Mucosa of descending colon (tissue), 3 donors: ENCODE measurements around the gene KIAA0930. TPM values are rescaled to one million over a fixed set of nuclear protein-coding genes. Genes with fewer than 3 reads are reported as not detected.

Source experiments
- ATAC-seq: fragments of 200-7000 bp; cut with Tn5 transposase; one replicate; pipeline ENCODE4 v1.9.1; 2020; ENCODE audit warnings: mild to moderate bottlenecking, moderate library complexity
- DNase-seq, 3 donors: peaks; one replicate each; pipeline ENCODE4 v3.0.0-alpha.2; 2020
- H3K36me3 ChIP-seq: fragments of 200-600 bp; one replicate; pipeline ENCODE4 v1.8.0; 2021; ENCODE audit warnings: low read depth, mild to moderate bottlenecking
- H3K4me1 ChIP-seq: fragments of 200-600 bp; one replicate; pipeline ENCODE4 v1.8.0; 2021; ENCODE audit warnings: low read depth, mild to moderate bottlenecking
- H3K4me3 ChIP-seq: fragments of 200-600 bp; one replicate; pipeline ENCODE4 v1.8.0; 2021; ENCODE audit warnings: mild to moderate bottlenecking
- H3K9me3 ChIP-seq: fragments of 200-600 bp; one replicate; pipeline ENCODE4 v1.8.0; 2021; ENCODE audit warnings: mild to moderate bottlenecking
- intact Hi-C, 2 donors: fragments of 100-400 bp; cut with DNase I in 1 of 2; cut with micrococcal nuclease in 1 of 2; formaldehyde crosslinking; loops; one replicate each; pipeline versions ENCODE4 v1.11.0 to v1.11.1; 2022; cut with DNase I, micrococcal nuclease
- total RNA-seq, 3 donors: library from RNA; stranded (reverse); fragmentation: NEBNext Ultra II Directional in 2 of 3; extraction: Animal tissue kit (Norgen Biotek cat#: 25700) in 2 of 3; gene quantifications; one replicate each; pipeline versions ENCODE4 v1.2.1 to v1.2.4, GENCODE V29; 2021 to 2023
- TF ChIP-seq, protein P1 (sequence below): fragments of 200-600 bp; IDR thresholded peaks from one replicate; pipeline ENCODE4 v1.8.0; 2022; ENCODE audit warnings: antibody characterized with exemption, mild to moderate bottlenecking
- donor health status: DM: no; HTN: no; CAD: no; lungs with moderate emphysema.
- donor health status: DM: no; HTN: no; CAD: no.
- donor health status: DM: no; HTN: yes; CAD: no.

KIAA0930 gene
- total RNA-seq, 3 donors from 2014 or later, result 32.7 to 62.4 (median 37.7) TPM

DNA sequence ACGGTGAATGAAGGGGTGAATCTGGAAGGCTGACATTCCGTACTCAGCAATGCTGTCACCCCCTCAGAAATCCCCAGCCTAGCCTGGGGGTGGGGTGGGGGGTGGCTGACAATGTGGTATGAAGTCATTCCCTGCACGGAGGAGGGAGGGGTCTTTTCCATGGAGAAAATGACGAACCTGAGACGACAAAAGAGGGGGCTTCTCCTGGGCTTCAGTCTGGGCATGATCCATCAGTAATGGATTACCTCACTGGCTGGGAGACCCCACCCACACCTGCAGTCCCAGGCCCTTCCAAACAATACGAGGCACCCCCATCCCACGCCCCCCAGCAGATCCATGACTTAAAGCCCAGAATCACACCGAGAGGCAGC, 1.0 kb downstream of the KIAA0930 start:
- intact Hi-C loops, result no loop called here
- TF ChIP-seq, protein P1, sequence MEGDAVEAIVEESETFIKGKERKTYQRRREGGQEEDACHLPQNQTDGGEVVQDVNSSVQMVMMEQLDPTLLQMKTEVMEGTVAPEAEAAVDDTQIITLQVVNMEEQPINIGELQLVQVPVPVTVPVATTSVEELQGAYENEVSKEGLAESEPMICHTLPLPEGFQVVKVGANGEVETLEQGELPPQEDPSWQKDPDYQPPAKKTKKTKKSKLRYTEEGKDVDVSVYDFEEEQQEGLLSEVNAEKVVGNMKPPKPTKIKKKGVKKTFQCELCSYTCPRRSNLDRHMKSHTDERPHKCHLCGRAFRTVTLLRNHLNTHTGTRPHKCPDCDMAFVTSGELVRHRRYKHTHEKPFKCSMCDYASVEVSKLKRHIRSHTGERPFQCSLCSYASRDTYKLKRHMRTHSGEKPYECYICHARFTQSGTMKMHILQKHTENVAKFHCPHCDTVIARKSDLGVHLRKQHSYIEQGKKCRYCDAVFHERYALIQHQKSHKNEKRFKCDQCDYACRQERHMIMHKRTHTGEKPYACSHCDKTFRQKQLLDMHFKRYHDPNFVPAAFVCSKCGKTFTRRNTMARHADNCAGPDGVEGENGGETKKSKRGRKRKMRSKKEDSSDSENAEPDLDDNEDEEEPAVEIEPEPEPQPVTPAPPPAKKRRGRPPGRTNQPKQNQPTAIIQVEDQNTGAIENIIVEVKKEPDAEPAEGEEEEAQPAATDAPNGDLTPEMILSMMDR, result no peak
- Histone ChIP-seq H3K4me1 (peaks cover 28% of the 10 kb centered on the region), H3K4me3 (no peak overlapping the region), H3K36me3 (no peaks in the 10 kb centered on the region), H3K9me3 (no peaks in the 10 kb centered on the region)
- ATAC-seq, result no peak
- DNase-seq, result no peak

DNA sequence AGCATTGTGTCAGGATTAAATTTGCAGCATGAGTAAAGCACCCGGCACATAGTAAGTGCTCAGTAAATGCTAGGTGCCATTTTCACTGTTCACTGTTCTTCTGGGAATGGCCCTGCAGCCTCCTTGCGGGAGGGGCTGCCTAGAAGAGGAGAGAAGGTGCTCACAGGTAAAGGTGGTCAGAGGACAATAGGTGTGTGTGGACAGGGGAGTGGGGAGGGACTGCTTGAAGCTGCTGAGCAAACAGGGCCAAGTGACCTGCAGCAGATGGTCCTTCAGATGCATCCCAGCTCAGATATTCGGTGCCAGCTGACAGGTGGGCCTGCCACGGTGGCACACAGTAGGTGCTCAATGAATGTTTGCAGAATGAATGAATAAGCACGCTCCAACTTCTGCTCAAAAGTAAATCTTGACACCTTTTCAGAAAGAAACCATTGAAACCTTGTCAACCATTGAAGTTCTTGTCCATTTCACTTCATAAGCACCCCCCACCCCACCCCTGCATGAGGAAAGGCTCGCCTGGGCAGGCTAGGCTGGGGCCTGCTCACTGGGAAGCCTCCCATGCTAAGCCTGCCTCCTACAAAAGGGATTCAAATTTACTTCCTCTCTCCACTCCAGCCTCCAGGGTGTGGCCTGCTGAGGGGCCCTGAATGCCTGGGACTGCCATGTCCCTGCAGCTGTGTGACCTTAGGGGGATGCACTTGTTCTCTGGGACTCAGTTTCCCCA, 1.6 kb downstream of the KIAA0930 start:
- DNase-seq (no peak), ATAC-seq (no peak)
- no peaks in the 10 kb centered on the region for H3K36me3 ChIP-seq
- intact Hi-C loops, result no loop called here
- TF ChIP-seq, protein P1, result no peak
- peaks cover 28% of the 10 kb centered on the region for H3K4me1 ChIP-seq
- no peak overlapping the region for H3K4me3 ChIP-seq
- no peaks in the 10 kb centered on the region for H3K9me3 ChIP-seq

DNA sequence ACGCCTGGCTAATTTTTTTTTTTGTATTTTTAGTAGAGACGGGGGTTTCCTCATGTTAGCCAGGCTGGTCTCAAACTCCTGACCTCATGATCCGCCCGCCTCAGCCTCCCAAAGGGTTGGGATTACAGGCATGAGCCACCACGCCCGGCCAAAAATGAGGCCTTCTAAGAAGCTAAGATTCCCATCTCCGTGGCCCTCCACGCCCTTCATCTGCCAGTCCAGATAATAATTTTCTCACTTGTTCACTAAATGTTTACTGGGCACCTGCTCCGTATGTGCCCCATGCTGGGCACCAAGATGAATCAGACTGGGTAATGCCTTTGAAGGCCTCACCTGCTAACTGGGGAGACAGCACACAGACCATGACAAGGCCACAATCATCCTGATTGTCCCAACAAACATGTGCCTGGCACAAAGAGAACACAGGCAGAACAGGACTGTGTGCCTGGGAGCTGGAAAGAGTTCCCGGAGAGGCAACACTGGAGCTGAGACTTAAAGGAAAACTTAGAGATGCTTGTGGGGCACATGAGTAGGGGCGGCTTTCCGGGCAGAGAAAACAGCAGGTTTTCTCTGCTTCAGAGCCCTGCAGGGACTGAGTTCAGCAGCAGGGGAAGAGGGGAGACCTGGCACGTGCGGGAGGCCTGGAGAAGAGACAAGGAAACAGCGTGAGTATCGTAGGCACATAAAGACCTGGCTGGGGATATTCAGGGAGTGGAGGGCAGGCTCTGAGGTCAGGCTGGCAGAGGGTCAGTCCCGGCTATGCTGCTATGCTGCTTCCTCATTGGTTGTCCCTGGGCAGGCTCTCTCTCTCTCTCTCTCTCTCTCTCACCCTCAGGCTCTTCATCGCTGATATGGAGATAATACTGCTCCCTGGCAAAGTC, 2.4 kb downstream of the KIAA0930 start:
- ATAC-seq, result no peak
- intact Hi-C loops, result no loop called here
- Histone ChIP-seq H3K36me3 (no peaks in the 10 kb centered on the region), H3K9me3 (no peaks in the 10 kb centered on the region), H3K4me1 (peaks cover 28% of the 10 kb centered on the region), H3K4me3 (no peak overlapping the region)
- TF ChIP-seq, protein P1, result no peak
- no peak for DNase-seq

DNA sequence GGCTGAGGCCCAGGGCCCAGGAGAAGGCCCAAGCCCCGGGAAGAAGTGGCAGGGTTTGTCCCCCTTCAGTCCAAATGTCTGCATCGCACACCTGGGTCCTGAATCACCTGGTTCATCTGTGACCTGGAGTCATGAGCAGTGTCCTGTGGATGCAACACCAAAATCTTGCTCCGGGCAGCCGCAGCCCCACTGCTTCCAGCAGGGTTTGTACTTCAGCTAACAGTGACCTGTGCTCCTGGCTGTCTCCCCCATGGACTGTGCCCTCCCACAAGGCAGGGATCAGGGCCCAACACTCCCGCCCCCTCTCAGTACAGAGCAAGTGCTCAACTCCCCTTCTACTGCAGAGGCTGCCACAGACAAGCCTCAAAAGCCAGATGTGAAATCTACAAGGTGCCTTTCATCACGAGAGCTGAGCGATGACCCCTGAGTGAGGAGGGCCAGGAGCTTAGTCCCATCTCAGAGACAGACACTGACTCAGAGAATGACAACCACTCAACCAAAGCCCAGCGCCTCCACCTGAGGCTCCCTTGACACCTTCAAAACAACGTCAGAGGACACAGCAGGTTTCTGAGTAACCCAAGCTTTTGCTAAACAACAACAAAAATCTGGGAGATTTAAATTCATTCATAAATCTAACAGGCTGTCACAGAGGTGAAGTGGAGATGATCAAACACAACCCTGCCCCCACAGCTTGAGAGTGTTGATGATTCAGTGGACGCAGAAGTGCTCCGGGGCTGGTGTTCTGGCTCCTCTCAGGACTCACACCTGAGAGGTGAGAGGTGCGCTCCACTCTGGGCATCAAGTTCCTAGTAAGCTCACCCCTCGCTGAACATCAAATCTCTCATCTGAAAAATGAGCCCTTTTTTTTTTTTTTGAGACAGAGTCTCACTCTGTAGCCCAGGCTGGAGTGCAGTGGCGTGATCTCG, 3.4 kb downstream of the KIAA0930 start:
- Histone ChIP-seq H3K36me3 (no peaks in the 10 kb centered on the region), H3K4me3 (no peak overlapping the region), H3K9me3 (no peaks in the 10 kb centered on the region), H3K4me1 (peaks cover 23% of the 10 kb centered on the region)
- no peak for ATAC-seq
- TF ChIP-seq, protein P1, result no peak
- no peak for DNase-seq
- intact Hi-C loops, result no loop called here

DNA sequence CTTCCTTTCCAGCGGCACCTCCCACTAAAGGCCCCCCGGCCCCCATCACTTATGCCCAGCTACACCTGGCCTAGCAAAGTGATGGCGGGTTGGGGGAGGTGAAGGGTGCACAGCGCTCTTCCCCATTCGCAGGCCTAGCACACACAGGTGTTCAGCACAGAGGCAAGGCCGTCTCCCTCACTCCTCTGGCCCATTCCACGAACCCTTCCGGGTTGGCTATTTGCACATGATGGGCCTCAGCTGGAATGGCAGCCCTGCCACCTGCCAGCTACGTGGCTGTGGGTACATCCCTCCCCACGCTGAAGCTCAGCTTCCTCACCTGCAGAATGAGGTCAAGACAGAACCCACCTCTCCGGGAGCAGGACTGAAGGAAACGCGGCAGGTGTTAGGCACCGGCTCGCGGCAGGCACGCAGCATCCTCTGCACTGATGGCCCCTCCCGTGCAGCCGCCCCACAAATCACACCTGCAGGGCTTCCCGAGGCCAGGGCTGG, 4.8 kb downstream of the KIAA0930 start:
- H3K36me3 ChIP-seq, result no peaks in the 10 kb centered on the region
- intact Hi-C loops, result no loop called here
- H3K4me3 ChIP-seq, result no peak overlapping the region
- peaks cover 14% of the 10 kb centered on the region for H3K4me1 ChIP-seq
- no peak for DNase-seq
- no peaks in the 10 kb centered on the region for H3K9me3 ChIP-seq
- ATAC-seq, result no peak
- TF ChIP-seq, protein P1, result no peak
